Right ventricle myocardium superior (tissue), 1 donor: ENCODE results near the gene FBLN5. TPM values are rescaled to one million over a fixed set of nuclear protein-coding genes. Genes with fewer than 3 reads are reported as not detected.
A peak's percentile ranks its signal among the peaks of the same experiment; 100 is the strongest.

Experiments used
- ATAC-seq: fragments of 200-7000 bp; cut with Tn5 transposase; one replicate; pipeline ENCODE4 v1.9.1; 2020; ENCODE audit warnings: mild to moderate bottlenecking; ENCODE audit not compliant: poor library complexity
- DNase-seq: peaks from one replicate; pipeline ENCODE4 v3.0.0-alpha.2; 2020
- intact Hi-C: fragments of 100-400 bp; cut with DNase I; formaldehyde crosslinking; loops from one replicate; pipeline ENCODE4 v1.11.2; 2022
- long read RNA-seq: library from polyadenylated mRNA; unstranded; transcript quantifications from one replicate; pipeline ENCODE4 v2.0.0, GENCODE V29; 2021
- total RNA-seq: library from RNA; stranded (reverse); fragmentation: NEBNext Ultra II Directional; extraction: Animal tissue kit (Norgen Biotek cat#: 25700); gene quantifications from one replicate; pipeline ENCODE4 v1.2.1, GENCODE V29; 2021
- donor health status: DM: no; HTN: yes; CAD: no; lungs with severe emphysema.

FBLN5 gene, protein sequence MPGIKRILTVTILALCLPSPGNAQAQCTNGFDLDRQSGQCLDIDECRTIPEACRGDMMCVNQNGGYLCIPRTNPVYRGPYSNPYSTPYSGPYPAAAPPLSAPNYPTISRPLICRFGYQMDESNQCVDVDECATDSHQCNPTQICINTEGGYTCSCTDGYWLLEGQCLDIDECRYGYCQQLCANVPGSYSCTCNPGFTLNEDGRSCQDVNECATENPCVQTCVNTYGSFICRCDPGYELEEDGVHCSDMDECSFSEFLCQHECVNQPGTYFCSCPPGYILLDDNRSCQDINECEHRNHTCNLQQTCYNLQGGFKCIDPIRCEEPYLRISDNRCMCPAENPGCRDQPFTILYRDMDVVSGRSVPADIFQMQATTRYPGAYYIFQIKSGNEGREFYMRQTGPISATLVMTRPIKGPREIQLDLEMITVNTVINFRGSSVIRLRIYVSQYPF
- total RNA-seq: 70.5 TPM
- long read RNA-seq, transcript FBLN5-205 (11 exons, 1,875 nt): minor isoform, 5 of 156 reads
- long read RNA-seq, transcript FBLN5-202 (11 exons, 2,123 nt): major isoform, 78 of 156 reads
- long read RNA-seq, partial matches to known transcripts: 54 of 156 reads
- long read RNA-seq, other reads (novel, unspliced or antisense): 19 of 156 reads

DNA sequence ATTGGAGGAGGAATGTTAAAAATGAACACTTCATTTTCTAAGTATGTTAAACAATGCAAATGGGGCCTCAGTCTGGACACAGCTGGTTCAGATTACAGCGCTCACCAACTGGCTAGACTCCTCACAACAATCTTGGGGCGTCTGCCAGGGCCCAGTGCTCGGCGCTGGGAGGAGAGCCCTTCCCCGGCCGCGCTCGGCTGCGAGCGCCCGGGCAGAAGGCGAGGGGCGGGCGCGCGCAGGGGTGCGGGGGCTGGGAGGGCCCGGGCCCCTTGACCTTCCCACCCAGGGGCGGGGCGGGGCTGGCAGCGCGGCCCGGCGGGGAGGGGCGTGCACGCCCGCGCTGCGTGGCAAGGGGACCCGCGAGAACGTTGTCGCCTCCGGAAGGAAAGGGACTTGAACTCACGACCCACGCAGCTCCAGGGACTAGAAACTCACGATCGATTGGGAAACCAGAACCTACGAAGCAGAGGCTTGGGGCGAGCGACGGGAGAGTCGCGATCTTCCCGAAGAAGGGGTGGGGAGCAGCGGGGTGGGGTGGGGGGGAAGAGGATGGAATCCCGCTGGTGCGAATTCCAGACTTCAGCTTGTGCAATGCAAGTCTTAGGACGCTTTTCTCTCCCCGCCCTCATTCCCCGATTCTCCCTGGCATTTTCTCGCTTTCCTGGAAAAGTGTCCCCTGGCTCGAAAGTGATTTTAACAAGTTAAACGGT lies at the start of gene FBLN5:
FBLN5 (minus strand) TSS at position 220 of the 710 bp plus-strand sequence. CDS start 465 bp downstream, outside the sequence.
- DNase-seq (peak; percentile 83), ATAC-seq (peak; percentile 92)
- intact Hi-C loops: loop anchor here (2.0 kb wide), 1 partner anchor 43 kb away; no protein-coding TSS in a partner anchor

DNA sequence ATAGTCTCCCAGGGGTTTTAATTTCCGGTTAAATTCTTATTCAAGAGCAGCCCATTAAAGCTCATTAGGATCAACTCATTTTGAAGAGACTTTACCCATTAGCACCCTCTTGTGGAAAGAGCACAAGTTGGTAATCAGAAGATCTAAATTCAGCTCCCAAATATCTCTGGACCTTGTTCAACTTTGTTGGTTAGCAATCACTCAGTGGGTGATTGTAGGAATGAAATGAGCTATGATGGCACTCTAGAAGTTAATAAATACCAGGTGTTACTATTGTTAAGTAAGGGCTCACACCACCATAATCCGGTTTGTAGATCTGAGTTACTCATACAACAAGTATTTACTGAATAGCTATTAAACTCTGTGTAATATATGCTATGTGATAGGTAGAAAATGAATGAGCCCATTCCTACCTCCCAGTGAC lies 49.5 kb upstream of the FBLN5 start:
- intact Hi-C loops: no loop called here
- ATAC-seq: peak; percentile 58
- DNase-seq: no peak

DNA sequence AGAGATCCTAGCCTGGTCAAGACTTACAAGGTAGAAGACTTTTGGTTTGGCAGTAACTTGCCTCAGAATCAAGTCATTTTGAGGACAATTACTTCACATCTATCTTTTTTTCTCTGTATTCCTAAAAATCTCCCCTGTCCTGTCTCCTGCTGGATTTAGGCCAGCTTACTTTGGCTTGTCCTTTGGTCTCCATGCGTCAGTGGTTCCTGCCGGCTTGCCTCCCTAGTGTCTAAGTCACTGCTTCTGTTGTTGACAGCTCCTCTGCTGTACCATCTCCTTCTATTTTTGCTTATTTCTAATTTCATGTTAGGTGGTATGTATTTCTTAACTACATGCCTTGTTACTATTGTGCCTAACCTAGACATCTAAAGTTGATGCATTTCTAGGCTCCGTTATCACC lies 39.7 kb upstream of the FBLN5 start:
- ATAC-seq: no peak
- no peak for DNase-seq
- intact Hi-C loops: no loop called here

DNA sequence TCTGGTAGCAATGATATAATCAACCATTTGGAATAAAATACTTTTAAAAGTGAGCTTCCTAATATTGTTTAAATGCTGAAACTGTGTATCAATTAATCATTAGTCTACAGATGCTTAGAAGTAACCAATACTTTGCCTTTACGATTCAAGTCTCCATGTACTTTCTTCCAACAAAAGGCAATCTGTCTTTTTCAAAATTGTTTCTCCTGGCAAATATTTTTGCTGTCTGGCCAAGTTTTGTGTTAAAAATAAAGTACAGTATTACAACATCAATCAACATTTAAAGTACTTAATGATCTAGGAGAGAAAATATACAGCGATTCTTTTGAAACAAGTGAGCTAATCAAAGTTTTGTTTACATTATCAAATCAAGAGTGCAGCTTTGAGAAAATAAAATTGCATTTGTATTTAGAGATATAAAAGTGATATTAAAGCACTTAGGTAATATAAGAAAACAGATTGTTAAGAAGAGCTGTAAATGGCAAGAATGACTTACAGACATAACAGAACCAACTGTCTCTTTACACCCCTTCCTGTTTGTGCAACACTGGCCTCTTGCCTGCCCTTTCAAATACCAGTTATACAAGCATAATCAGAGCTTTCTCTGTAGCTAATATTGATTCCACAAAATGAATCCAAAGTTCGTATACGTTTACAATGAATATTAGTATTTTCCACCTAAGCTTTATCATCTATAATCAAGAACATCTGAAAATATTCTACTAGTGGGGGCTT lies 38.2 kb upstream of the FBLN5 start:
- intact Hi-C loops: no loop called here
- DNase-seq: no peak
- ATAC-seq: no peak

DNA sequence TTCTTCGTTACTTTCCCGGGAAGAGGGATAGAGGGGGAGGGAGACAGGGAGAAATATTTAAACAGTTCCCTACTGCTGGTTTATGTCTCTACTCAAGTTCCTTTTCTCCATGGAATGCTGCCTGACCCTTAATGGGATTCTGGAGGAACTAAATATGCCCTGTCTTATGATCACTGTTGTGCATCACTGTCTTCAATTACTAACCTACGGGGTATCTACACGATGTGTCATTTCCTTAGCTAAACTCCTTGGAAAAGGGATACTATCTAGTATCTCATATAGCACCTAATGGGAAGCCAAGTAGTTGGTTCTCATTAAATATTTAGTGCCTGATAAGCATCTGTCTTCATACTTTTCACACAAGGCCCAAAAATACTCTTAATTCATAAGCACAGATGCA lies 37.5 kb upstream of the FBLN5 start:
- ATAC-seq (no peak), DNase-seq (no peak)
- intact Hi-C loops: no loop called here

DNA sequence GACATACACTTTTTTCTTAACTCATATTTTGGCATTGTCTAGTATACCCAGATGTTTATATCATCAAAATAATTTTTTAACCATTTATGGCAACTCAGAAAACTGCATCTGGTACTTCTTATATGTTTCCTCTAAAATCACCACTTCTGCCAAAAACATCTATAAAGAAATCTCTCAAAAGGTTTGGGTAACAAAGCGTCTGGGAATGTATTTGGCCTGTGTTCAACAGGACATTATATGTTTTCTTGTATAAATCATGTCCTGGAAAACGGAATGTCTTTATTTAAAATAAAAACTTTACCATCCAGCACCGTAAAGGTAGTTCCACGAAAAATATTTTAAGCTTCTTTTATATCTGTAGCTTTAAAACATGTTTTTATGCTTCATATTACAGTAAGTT lies 36.1 kb upstream of the FBLN5 start:
- DNase-seq: no peak
- intact Hi-C loops: no loop called here
- ATAC-seq: no peak

DNA sequence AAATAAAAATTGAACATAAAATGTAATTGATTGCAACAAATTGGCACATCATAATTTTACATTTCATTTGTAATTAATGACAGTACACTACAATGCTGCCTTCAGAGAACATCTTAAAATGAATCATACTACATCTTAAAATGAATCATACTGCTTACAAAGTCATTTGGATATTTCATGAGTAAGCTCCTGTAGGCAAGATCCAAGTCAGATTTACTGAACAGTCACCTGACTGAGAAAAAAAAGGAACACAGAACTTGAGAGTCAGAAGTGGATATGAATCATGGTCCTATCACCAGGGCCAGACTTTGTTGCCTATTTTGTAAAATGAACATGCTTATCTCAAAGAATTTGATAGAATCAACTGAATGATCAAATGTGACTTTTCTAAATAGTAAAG lies 32.7 kb upstream of the FBLN5 start:
- DNase-seq (no peak), ATAC-seq (peak; percentile 39)
- intact Hi-C loops: no loop called here

DNA sequence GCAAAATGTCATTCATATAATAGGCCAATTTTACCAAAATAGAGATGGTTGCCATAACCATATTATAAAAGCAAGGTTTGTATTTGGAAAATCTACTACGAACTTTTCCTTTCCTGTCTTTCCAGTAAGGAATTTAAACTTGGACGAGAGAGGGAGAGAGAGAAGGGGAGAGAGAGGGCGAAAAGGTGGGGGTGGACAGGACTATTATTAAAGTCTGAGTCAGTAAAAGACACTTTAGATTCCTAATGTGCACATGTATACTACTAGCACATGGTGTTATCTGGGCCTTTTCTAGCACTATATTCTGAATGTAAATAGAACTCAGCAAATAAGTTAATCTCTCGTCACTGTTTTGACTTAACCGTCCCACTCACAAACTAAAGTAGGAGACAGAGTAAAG lies 30.4 kb upstream of the FBLN5 start:
- intact Hi-C loops: no loop called here
- DNase-seq: no peak
- peak; percentile 82 for ATAC-seq

DNA sequence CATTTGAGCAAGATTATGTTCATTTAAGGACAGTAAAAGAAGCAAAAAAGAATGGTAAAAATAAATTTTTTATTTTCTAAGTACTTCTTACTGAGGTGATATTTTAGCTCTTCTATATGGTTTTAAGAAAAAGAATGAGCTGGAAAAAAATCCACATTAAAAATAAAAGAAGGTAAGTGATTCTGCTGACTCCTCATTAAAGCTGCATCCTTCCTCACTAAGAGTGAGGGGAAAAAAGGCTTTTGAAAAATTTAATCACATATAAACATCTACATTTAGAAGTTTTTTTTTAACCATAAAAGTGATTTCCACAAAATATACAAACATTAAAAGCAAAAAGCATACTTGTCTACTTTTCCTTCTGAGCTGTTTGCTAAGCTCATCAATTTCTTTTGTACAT lies 28.3 kb upstream of the FBLN5 start:
- ATAC-seq (no peak), DNase-seq (no peak)
- intact Hi-C loops: no loop called here

DNA sequence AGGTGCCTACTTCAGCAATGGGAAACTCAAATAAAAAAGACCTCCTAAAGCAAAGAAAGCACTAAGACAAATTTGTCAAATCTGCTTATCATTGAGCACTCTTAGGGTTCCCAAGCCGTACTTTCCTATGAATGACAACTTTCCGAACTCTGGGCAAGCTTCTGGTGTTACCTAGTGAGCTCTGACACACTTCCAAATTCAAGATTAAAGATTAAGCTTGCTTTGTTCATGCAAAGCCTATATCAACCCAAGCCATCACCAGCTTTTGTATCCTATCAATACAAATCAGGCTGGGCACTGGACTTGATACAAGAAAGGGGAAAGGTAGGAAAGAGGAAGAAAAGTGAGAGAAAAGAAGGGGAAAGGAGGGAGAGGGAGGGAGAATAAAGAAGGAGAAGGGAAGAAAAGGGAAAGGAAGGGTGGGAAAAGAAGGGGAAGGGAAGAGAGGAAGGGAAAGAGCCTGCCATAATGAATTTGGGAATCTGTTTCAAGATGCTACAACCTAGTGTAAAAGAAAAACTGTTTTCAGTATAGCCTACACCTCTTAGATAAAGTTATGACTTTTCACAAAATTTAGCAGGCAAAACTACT lies 23.8 kb upstream of the FBLN5 start:
- DNase-seq: no peak
- intact Hi-C loops: no loop called here
- no peak for ATAC-seq

DNA sequence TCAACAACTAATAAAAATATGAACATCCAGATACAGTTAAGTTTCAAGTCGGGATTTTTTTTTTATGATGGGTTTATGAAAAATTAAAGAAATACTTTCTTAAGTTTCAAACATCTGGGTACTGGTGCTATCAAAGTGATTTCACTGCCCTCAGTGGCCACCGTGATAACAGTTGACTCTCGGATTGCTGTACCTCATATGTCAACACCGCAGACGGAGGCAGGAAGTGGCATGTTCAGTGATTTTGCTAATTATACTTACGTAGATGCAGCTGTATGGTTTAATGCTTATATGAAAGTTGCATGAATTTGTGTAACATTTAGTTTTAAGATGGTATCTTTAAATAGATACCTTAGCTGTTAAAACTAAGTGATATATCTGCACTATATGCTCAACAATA lies 20.8 kb upstream of the FBLN5 start:
- ATAC-seq: no peak
- DNase-seq: no peak
- intact Hi-C loops: no loop called here

DNA sequence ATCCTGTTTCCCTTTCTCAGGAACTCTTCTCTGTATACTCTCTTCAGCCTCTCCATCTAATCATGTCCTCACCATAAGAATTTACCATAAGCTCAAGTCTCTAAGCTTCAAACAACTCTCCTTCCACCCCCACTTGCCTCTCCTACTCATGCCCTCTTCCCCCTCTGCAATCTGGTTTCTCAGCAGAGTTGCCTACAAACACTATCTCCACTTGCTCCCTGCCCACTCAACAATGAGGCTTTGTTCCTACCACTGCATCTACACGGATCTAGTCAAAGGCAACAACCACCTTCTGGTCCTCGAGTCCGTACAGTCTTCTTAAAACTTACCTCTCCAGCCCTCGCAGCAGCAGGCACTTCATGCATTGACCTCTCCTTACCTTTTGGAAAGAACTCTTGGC lies 17.2 kb upstream of the FBLN5 start:
- no peak for ATAC-seq
- intact Hi-C loops: no loop called here
- no peak for DNase-seq

DNA sequence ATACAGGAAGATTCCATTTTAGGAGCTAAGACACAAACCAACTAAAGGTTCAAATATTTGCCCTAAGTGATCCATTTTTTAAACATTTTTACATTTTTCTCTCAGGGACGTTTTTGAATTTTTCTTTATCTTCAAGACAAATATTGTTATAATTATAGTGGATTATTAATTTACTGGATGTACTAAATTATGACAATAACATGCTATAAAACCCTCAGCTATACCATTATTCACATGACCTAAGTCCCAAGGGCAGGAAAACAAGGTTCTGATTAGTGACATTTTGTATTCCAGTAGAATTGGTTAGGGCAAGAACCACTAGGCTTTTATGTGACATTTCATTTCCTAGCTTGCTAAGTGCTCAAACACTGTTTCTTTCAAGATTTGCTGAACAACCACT lies 16.5 kb upstream of the FBLN5 start:
- intact Hi-C loops: no loop called here
- ATAC-seq (no peak), DNase-seq (no peak)

DNA sequence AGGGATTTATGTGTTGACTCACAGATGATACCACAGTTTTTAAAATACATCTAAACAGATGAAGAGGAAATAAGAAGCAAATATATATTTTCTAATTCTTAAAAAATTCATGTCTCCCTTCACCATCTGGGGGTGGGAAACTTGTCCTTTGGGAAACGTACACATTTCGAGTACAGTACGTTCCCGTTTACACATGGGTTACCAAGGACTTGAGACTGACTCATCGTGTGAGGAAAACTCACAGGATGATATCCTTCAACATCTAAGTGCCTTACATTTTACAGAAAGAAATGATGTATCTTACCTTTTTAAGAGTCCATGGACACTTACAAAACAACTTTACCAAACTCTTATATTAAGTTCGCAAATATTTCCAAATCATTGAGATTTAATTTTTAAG lies 16.0 kb upstream of the FBLN5 start:
- intact Hi-C loops: no loop called here
- ATAC-seq (no peak), DNase-seq (no peak)

DNA sequence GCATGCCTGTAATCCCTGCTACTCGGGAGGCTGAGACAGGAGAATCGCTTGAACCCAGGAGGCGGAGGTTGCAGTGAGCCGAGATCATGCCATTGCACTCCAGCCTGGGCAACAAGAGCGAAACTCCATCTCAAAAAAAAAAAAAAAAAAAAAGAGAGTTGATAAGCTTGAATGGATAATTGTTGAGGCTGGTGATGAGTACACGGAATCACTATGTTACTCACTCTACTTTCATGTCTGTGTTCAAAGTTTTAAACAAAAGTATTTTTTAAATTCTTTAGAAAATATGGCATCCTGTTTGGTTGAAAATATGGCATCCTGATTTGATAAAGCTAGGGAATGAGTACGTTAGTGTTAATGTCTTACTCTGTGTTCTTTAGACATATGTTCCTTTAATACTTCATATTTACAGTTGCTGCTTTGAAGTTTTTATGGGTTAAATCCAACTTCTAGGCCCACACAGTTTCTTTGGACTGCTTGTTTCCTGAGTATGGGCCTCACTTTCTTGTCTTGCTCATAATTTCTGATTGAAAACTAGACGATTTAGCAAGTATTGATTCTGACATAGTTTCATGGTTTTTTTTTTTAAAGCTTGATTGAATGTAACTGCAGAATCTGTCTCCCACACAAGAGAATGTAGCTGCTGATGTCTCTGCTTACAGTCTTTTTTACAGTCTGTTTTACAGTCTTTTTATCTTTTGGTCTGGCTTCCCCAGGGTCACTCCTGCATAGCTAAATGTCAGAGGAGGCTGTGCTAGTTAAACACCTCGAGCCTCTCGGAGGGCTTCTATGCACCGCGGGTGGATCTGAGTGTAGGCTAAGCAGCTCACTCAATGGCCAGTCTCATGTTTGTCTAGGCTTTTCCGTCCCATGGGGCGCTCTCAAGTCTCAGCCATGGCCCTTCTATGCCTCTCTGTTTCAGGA lies 14.1 kb upstream of the FBLN5 start:
- DNase-seq (no peak), ATAC-seq (no peak)
- intact Hi-C loops: no loop called here

DNA sequence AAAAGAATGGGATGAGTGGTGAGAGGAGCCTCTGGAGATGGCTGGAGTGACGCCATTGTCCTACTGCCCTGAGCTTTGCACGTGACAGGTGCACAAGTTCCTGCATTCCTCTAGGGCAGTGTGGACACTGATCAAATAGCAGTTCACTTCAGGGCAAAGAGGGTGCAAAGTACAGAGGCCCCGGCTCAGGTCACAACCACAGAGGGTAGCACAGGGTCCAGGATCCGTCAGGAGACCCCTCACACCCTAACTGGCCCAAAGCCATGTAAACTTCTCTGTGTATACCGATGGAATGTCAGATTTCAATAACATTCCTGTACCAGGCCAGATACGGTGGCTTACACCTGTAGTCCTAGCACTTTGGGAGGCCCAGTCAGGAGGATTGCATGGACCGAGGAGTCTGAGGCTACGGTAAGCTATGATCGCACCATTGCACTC lies 10.4 kb upstream of the FBLN5 start:
- ATAC-seq (no peak), DNase-seq (no peak)
- intact Hi-C loops: no loop called here

DNA sequence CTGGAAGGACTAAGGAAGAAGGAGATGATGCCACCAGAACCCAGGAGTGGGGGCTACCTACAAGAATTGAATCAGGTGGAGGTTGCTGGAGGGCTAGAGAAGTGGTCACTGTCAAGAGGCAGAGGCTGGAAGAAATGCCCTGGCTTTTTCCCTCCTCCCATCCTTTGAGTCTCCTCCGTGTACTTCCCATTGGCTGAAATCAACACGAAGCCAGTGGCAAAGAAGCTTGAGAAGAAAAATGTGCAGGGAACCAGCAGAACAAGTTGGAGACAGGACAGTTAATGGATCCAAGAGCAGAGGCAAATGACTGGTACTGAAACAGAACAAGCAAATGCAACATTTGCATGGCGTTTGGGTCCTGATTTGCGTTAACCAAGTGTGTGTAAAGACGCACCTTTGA lies 9.1 kb upstream of the FBLN5 start:
- no peak for ATAC-seq
- intact Hi-C loops: no loop called here
- DNase-seq: no peak

DNA sequence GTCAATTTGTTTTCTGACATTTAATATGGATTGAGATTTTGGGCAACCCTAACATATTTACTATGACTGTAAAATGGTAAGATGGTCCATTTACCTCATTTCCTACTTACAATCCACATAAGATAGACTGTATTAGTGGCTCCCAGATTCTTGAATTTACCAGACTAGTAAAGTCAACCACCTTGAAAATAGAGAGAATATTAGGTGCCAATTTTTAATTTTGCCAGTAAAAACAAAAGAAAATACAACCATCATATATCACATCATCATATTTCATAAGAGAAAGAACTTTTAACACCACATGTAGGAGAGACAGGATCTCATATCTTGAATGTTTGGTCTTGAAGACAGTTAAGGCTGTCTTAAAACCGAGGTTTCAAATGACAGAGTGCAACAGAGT lies 7.7 kb upstream of the FBLN5 start:
- DNase-seq (no peak), ATAC-seq (no peak)
- intact Hi-C loops: no loop called here
